Osteoblast (primary cell): ENCODE measurements around the gene RALGPS2. TPM values are rescaled to one million over a fixed set of nuclear protein-coding genes. Genes with fewer than 3 reads are reported as not detected.

Experiments
- DNase-seq: peaks from one replicate; pipeline ENCODE4 v3.0.0; 2011; ENCODE audit warnings: low spot score, mixed read lengths; ENCODE audit not compliant: insufficient read length; ENCODE audit errors: missing footprints
- H2AFZ ChIP-seq: 2 replicates; pipeline ENCODE4 v1.6.0; 2011; ENCODE audit warnings: mild to moderate bottlenecking, low read length
- H3K27ac ChIP-seq: 2 replicates; pipeline ENCODE4 v1.5.1; 2011; ENCODE audit warnings: mild to moderate bottlenecking, low read depth, low read length, moderate library complexity
- H3K27me3 ChIP-seq: 2 replicates; pipeline ENCODE4 v1.6.0; 2012; ENCODE audit warnings: mild to moderate bottlenecking, control low read depth, inconsistent platforms, low read length, moderate library complexity; ENCODE audit not compliant: insufficient read depth
- H3K36me3 ChIP-seq: 2 replicates; pipeline ENCODE4 v1.5.1; 2011; ENCODE audit warnings: mild to moderate bottlenecking, low read length, control low read depth, moderate library complexity; ENCODE audit not compliant: insufficient read depth
- H3K4me1 ChIP-seq: 2 replicates; pipeline ENCODE4 v1.5.1; 2011; ENCODE audit warnings: mild to moderate bottlenecking, low read length, control low read depth, moderate library complexity; ENCODE audit not compliant: insufficient read depth
- H3K4me2 ChIP-seq: 2 replicates; pipeline ENCODE4 v1.6.0; 2011; ENCODE audit warnings: mild to moderate bottlenecking, low read length; ENCODE audit not compliant: insufficient read depth
- H3K4me3 ChIP-seq: fragments of 200-600 bp; sonication (generic); 3 replicates; pipeline ENCODE4 v1.5.1; 2012; ENCODE audit warnings: mild to moderate bottlenecking, low read length, inconsistent platforms; ENCODE audit not compliant: insufficient read depth
- H3K79me2 ChIP-seq: 2 replicates; pipeline ENCODE4 v1.6.0; 2012; ENCODE audit warnings: mild to moderate bottlenecking, low read length, control low read depth, inconsistent platforms; ENCODE audit not compliant: insufficient read depth
- H3K9me3 ChIP-seq: 2 replicates; pipeline ENCODE4 v1.5.1; 2011; ENCODE audit warnings: low read depth, low read length, control low read depth
- H4K20me1 ChIP-seq: 2 replicates; pipeline ENCODE4 v1.6.0; 2012; ENCODE audit warnings: mild to moderate bottlenecking, low read length, control low read depth; ENCODE audit not compliant: insufficient read depth
- total RNA-seq: library from RNA; depleted of rRNA; stranded (reverse); fragments of >200 nt; gene quantifications from 2 replicates; pipeline ENCODE4 v1.2.3, GENCODE V29; 2012
- TF ChIP-seq, protein P1 (sequence below): IDR thresholded peaks from 2 replicates; pipeline ENCODE4 v1.5.1; 2011; ENCODE audit warnings: mild to moderate bottlenecking, low read depth, low read length, moderate library complexity; ENCODE audit errors: extremely low read depth

Gene RALGPS2
- total RNA-seq, 1 donor: 40.2 TPM

DNA sequence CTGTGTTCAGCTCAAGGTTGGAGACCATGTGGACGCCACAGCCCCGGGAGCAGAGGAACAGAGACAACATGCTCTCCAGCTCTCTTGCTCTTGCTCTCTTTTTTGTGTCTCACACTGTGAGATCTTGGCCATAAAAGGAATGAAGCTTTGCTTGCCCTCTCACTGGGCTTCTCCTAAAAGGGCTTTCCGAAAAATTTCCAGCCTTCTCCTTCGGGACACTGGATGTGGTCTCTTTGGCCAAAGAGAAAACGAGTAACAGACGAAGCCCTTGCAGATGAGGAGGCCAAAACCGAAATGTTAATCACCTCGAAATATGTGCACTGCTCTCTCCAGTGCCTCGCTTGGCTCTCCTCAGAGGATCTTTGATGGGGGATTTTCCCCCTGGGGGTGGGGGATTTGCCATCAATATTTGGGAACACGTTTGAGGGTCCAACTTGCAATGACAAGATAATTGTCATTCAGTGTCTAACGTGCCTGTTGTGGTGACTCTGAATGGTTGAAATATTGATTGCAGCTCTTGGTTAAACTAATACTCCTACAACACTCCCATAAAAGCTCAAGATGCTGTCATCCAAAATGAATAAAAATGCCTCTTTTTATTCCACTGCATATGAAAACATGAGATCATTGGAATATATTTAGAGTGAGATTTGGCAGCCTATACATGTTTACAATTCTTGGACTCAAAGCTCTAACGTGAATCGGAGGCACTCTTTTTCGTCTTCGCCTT lies 214.5 kb downstream of the RALGPS2 start:
- Histone ChIP-seq H3K36me3 (no peaks in the 10 kb centered on the region), H3K4me1 (peaks cover 16% of the 10 kb centered on the region), H3K4me2 (peak overlapping the region; percentile 71), H3K9me3 (no peaks in the 10 kb centered on the region), H3K79me2 (no peaks in the 10 kb centered on the region), H3K4me3 (peak overlapping the region; percentile 49), H3K27me3 (no peaks in the 10 kb centered on the region), H3K27ac (peak overlapping the region; percentile 4), H2AFZ (peak overlapping the region; percentile 54), H4K20me1 (no peaks in the 10 kb centered on the region)
- TF ChIP-seq, protein P1, sequence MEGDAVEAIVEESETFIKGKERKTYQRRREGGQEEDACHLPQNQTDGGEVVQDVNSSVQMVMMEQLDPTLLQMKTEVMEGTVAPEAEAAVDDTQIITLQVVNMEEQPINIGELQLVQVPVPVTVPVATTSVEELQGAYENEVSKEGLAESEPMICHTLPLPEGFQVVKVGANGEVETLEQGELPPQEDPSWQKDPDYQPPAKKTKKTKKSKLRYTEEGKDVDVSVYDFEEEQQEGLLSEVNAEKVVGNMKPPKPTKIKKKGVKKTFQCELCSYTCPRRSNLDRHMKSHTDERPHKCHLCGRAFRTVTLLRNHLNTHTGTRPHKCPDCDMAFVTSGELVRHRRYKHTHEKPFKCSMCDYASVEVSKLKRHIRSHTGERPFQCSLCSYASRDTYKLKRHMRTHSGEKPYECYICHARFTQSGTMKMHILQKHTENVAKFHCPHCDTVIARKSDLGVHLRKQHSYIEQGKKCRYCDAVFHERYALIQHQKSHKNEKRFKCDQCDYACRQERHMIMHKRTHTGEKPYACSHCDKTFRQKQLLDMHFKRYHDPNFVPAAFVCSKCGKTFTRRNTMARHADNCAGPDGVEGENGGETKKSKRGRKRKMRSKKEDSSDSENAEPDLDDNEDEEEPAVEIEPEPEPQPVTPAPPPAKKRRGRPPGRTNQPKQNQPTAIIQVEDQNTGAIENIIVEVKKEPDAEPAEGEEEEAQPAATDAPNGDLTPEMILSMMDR: no peak
- DNase-seq: no peak

DNA sequence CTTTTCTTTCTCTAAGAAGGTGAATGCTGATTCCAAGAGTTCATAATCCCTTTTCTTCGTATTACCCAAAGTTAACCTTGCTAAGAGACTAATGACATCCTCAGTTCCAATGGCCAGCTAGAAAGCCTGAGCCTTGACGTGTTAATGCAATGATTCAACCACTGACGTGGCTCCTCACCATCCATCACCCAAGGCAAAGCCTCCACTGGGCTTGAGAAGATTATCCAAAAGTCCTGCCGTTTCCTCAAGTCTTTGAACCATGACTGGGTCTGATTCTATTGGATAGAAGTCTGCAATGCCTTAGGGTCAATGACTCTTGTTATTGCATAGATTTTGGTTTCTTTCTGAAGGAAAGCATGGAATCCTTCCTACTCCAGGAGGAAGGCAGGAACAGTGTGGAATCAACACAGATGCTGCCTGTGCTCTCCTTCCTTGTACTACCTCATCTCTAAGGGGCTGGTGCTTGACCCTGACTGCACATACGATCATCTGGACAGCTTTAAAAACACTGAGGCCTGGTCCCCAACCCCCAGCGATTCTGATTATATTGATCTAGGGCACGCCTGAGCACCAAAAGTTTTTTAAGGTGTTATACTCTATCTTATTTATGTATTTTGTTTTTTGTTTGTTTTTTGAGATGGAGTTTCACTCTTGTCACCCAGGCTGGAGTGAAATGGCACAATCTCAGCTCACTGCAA lies 215.2 kb downstream of the RALGPS2 start:
- TF ChIP-seq, protein P1: no peak
- H3K79me2 ChIP-seq: no peaks in the 10 kb centered on the region
- H4K20me1 ChIP-seq: no peaks in the 10 kb centered on the region
- no peaks in the 10 kb centered on the region for H3K36me3 ChIP-seq
- peak; percentile 78 for DNase-seq
- no peaks in the 10 kb centered on the region for H3K27me3 ChIP-seq
- no peak overlapping the region for H3K4me3 ChIP-seq
- H3K4me1 ChIP-seq: peaks cover 16% of the 10 kb centered on the region
- H3K9me3 ChIP-seq: no peaks in the 10 kb centered on the region
- no peak overlapping the region for H3K27ac ChIP-seq
- no peak overlapping the region for H2AFZ ChIP-seq
- H3K4me2 ChIP-seq: no peak overlapping the region

DNA sequence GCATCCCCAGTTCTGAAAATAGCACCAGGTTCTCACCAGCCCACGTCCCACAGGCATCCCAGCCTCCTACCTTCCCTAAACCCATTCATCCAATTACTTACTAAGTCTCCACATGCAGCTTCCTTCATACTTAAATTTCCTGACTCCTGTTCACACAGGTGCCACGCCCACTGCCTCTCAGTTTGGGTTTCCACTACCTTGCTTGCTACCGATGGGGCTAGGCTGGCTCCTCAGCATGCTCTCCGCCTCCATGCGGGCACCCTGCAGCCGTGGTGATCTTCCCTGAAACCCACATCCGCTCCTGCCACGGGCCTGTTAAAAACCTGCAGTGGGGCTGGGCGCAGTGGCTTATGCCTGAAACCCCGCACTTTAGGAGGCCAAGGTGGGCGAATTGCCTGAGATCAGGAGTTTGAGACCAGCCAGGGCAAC lies 216.2 kb downstream of the RALGPS2 start:
- Histone ChIP-seq H3K4me1 (peaks cover 16% of the 10 kb centered on the region), H3K9me3 (no peaks in the 10 kb centered on the region), H3K79me2 (no peaks in the 10 kb centered on the region), H3K27ac (no peak overlapping the region), H3K36me3 (no peaks in the 10 kb centered on the region), H3K4me3 (no peak overlapping the region), H2AFZ (no peak overlapping the region), H3K4me2 (no peak overlapping the region), H4K20me1 (no peaks in the 10 kb centered on the region), H3K27me3 (no peaks in the 10 kb centered on the region)
- DNase-seq: no peak
- TF ChIP-seq, protein P1: no peak

DNA sequence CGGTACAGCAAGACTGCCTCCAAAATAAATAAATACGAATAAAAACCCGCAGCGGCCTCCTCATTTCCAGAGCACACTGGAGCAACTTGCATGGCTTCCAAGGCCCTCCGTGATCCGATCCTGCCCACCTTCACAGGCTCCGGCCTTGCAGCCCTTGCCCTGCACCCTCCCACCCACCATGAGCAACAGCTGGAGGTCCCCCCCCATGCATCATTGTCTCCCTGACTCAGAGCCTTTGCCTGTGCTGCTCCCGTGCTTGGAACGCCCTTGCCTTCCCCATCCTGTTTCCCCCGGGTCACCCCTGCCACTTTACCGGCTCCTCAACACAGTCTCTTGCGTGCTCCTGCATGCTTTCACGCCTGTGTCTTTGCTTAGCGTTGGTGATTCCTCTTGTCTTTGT lies 216.8 kb downstream of the RALGPS2 start:
- H3K4me3 ChIP-seq: no peak overlapping the region
- no peaks in the 10 kb centered on the region for H3K79me2 ChIP-seq
- H3K27ac ChIP-seq: no peak overlapping the region
- peaks cover 16% of the 10 kb centered on the region for H3K4me1 ChIP-seq
- no peaks in the 10 kb centered on the region for H3K36me3 ChIP-seq
- no peaks in the 10 kb centered on the region for H4K20me1 ChIP-seq
- H2AFZ ChIP-seq: no peak overlapping the region
- TF ChIP-seq, protein P1: no peak
- DNase-seq: no peak
- H3K27me3 ChIP-seq: no peaks in the 10 kb centered on the region
- H3K4me2 ChIP-seq: no peak overlapping the region
- H3K9me3 ChIP-seq: no peaks in the 10 kb centered on the region
